WERI-Rb-1 (cell line): ENCODE measurements around the gene FHIT.

Source experiments
- DNase-seq: peaks from one replicate; pipeline ENCODE4 v3.0.0-alpha.2; 2020
- H3K27ac ChIP-seq: fragments of 250-450 bp; sonication (Bioruptor Pico); 2 replicates; pipeline ENCODE4 v1.5.1; 2020; ENCODE audit warnings: mild to moderate bottlenecking, moderate library complexity
- H3K27me3 ChIP-seq: fragments of 250-450 bp; sonication (Bioruptor Pico); 2 replicates; pipeline ENCODE4 v1.5.1; 2021; ENCODE audit warnings: mild to moderate bottlenecking, low read depth, moderate library complexity; ENCODE audit not compliant: insufficient read depth, severe bottlenecking
- H3K36me3 ChIP-seq: fragments of 250-450 bp; sonication (Bioruptor Pico); 2 replicates; pipeline ENCODE4 v1.5.1; 2020; ENCODE audit warnings: mild to moderate bottlenecking, moderate library complexity
- H3K4me3 ChIP-seq: 2 replicates; pipeline ENCODE4 v1.5.1; 2011; ENCODE audit warnings: low read depth, mild to moderate bottlenecking, control low read depth, low read length
- H3K9me3 ChIP-seq: fragments of 250-450 bp; sonication (Bioruptor Pico); 2 replicates; pipeline ENCODE4 v1.5.1; 2021; ENCODE audit warnings: mild to moderate bottlenecking, moderate library complexity; ENCODE audit not compliant: severe bottlenecking
- CTCF ChIP-seq: IDR thresholded peaks from 2 replicates; pipeline ENCODE4 v1.5.1; 2011; ENCODE audit warnings: low read depth, mild to moderate bottlenecking, control low read depth, inconsistent platforms, low read length

The FHIT gene

GRCh38 chr3:60603860-60604259, 647.4 kb downstream of the FHIT start:
- Histone ChIP-seq H3K9me3 (no peaks in the 10 kb centered on the region), H3K27me3 (no peaks in the 10 kb centered on the region)

DNA sequence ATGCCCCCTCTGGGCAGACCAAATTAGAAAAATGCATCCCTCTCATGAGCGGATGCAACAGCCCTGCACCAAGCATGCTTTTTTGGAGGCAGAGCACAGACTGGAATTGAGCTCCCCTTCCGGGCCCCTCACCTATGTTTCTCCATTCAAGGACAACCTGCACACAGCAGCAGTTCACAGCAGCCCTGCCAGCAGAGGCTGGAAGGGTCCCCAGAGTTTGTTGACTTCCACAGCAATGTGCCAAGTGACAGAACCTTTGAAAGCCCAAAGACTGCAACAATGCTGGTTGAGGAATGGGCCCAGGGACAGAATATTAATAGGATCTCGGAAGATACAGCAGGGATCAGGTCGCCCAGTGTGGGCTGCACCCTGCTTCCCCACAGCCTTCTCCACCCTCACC, 650.4 kb downstream of the FHIT start:
- no peaks in the 10 kb centered on the region for H3K9me3 ChIP-seq
- TF ChIP-seq CTCF, result no peak
- H3K27me3 ChIP-seq, result no peaks in the 10 kb centered on the region
- no peaks in the 10 kb centered on the region for H3K36me3 ChIP-seq
- DNase-seq, result no peak
- H3K27ac ChIP-seq, result no peak overlapping the region
- no peak overlapping the region for H3K4me3 ChIP-seq

More at GRCh38 chr3:60603860-60604259, 647.4 kb downstream of the FHIT start:
- no peak for TF ChIP-seq CTCF
- Histone ChIP-seq H3K36me3 (no peaks in the 10 kb centered on the region), H3K27ac (no peak overlapping the region), H3K4me3 (no peak overlapping the region)
- DNase-seq, result no peak

DNA sequence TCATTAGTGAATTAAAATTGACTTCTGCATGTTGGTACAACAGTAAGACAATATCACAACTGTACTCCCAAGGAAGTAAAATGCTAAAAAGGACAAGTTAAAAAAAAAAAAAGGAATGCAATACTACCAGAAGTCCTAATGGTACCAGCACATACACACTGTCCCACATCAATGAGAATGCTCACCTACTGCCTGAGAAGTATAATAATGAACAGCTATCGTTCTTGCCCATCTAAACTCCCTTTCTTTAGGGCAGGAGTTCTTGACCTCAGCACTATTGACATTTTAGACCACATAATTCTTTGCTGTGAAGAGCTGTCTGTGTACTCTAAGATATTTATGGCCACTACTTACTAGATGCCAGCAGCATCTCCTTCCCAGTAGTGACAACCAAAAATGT, 651.7 kb downstream of the FHIT start:
- no peak overlapping the region for H3K4me3 ChIP-seq
- H3K9me3 ChIP-seq, result no peaks in the 10 kb centered on the region
- no peaks in the 10 kb centered on the region for H3K36me3 ChIP-seq
- no peak for DNase-seq
- no peak for TF ChIP-seq CTCF
- no peaks in the 10 kb centered on the region for H3K27me3 ChIP-seq
- H3K27ac ChIP-seq, result no peak overlapping the region

DNA sequence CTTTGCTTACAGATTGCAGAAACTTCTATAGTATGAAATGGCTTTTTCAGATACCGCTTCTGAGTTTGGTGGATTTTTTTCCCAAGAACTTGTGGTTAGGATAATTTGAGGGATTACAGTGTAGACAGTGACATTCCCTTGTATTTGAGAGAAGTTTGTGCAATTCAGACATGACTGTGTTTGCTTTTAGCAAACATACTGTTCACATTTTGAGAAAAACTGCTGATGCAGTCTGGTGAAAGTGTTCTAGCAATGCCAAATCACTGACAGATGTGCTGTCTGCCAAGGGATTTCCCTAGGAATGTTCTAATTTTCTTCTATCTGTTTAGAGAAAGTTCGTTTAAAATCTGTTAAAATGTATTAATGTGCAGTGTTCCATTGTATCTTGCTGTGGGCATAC, 652.6 kb downstream of the FHIT start:
- no peak for TF ChIP-seq CTCF
- H3K27me3 ChIP-seq, result no peaks in the 10 kb centered on the region
- DNase-seq, result no peak
- no peak overlapping the region for H3K4me3 ChIP-seq
- H3K36me3 ChIP-seq, result no peaks in the 10 kb centered on the region
- H3K9me3 ChIP-seq, result no peaks in the 10 kb centered on the region
- no peak overlapping the region for H3K27ac ChIP-seq

DNA sequence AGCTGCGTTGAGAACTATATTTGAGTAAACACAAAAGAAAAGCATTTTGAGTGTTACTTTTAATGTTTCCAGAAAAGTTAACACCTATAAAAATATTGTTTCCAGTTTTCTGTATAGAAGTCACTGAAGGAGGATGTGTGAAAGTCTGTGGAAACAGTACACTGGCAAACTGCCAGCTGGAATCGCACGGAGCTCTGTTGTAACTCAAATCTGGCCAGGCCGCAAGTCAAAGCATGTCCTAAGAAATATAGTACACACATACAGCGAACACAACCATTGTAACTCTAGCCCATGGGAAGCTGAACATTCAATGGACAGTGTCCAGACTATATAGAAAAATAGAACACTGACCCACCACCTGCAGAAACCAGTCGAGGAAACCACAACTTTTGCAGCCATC, 657.2 kb downstream of the FHIT start:
- Histone ChIP-seq H3K27ac (no peak overlapping the region), H3K36me3 (no peaks in the 10 kb centered on the region), H3K4me3 (no peak overlapping the region), H3K9me3 (no peaks in the 10 kb centered on the region), H3K27me3 (no peaks in the 10 kb centered on the region)
- no peak for TF ChIP-seq CTCF
- DNase-seq, result no peak

DNA sequence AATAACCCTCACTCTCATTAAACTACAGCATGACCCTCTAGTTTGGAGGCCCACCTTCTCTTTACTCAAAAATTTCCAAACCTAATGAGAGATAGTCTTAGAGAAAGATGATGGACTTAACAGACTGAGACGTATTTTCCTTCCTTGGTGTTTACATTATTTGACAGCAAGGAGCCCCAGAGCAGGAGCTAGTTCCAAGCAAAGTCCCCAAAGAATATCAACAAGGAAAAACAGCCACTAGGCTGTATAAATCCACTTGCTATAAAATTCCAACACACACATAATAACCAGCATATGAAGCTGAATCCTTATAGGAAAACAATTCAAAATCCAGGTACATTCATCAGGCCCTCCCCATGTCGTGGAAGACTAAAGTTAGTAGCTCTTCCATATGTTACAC, 660.0 kb downstream of the FHIT start:
- DNase-seq, result no peak
- H3K27me3 ChIP-seq, result no peaks in the 10 kb centered on the region
- TF ChIP-seq CTCF, result no peak

More for the DNA sequence above, 660.0 kb downstream of the FHIT start:
- Histone ChIP-seq H3K36me3 (no peaks in the 10 kb centered on the region), H3K27ac (no peak overlapping the region), H3K4me3 (no peak overlapping the region), H3K9me3 (no peaks in the 10 kb centered on the region)
